Nephron progenitor cell (in vitro differentiated cells): ENCODE results near the gene MEIS2.

Experiments used
- DNase-seq: peaks from one replicate; pipeline ENCODE4 v3.0.0; 2021
- H3K27ac Mint-ChIP-seq: 2 replicates; pipeline ENCODE4 v1.8.0; 2021; ENCODE audit warnings: mild to moderate bottlenecking, moderate library complexity, mixed read lengths
- H3K27me3 Mint-ChIP-seq: 2 replicates; pipeline ENCODE4 v1.8.0; 2021; ENCODE audit warnings: mild to moderate bottlenecking, low read depth, mixed read lengths; ENCODE audit not compliant: poor library complexity
- H3K36me3 Mint-ChIP-seq: 2 replicates; pipeline ENCODE4 v1.8.0; 2021; ENCODE audit warnings: low read depth, mixed read lengths
- H3K4me1 Mint-ChIP-seq: 2 replicates; pipeline ENCODE4 v1.8.0; 2021; ENCODE audit warnings: mixed read lengths
- H3K4me3 Mint-ChIP-seq: 2 replicates; pipeline ENCODE4 v1.8.0; 2021; ENCODE audit warnings: mild to moderate bottlenecking, moderate library complexity, mixed read lengths
- H3K9me3 Mint-ChIP-seq: 2 replicates; pipeline ENCODE4 v1.8.0; 2021; ENCODE audit warnings: mild to moderate bottlenecking, moderate library complexity, mixed read lengths
- TF ChIP-seq, protein P1 (sequence below): fragments of 200-600 bp; sonication (generic); IDR thresholded peaks from 2 replicates; pipeline ENCODE4 v1.5.0; 2021; ENCODE audit warnings: antibody characterized with exemption

MEIS2 gene

DNA sequence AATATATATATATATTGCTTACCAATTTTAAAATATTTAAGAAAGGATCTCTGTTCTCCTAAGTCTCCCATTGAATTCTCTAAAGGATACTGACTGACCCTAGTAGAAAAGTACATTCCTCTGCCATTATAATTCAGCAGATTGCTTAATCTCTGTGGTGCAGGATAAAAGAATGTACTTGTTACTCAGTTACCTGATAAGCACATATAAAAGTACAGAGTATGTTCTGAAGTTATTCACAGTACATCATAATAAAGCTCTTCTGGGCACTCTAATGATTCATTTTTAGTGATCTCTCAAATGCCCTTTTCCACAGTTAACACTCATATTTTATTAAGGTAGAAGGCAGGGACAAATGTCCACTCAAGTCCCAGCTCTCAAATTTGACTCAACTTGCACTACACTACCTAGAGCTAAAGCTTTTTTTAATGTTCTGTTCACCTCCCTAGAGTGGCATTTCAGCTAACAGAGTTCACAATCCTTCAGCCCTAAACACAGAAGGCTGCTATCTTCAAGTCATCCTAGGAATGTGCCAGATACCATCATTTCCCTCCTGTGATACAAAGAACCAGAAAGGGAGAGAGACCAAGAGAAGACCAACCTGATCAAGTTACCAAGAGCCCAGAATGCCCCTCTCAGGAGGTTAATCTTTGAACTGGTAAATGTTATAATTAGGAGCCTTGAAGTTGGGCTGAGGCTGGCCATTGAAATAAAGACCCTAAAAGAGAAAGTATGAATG is 53.3 kb downstream of the MEIS2 start:
- H3K27ac Mint-ChIP-seq = peak overlapping the region; percentile 63
- H3K36me3 Mint-ChIP-seq = peaks cover 74% of the 10 kb centered on the region
- peak overlapping the region; percentile 51 for H3K4me3 Mint-ChIP-seq
- no peak for DNase-seq
- TF ChIP-seq, protein P1, sequence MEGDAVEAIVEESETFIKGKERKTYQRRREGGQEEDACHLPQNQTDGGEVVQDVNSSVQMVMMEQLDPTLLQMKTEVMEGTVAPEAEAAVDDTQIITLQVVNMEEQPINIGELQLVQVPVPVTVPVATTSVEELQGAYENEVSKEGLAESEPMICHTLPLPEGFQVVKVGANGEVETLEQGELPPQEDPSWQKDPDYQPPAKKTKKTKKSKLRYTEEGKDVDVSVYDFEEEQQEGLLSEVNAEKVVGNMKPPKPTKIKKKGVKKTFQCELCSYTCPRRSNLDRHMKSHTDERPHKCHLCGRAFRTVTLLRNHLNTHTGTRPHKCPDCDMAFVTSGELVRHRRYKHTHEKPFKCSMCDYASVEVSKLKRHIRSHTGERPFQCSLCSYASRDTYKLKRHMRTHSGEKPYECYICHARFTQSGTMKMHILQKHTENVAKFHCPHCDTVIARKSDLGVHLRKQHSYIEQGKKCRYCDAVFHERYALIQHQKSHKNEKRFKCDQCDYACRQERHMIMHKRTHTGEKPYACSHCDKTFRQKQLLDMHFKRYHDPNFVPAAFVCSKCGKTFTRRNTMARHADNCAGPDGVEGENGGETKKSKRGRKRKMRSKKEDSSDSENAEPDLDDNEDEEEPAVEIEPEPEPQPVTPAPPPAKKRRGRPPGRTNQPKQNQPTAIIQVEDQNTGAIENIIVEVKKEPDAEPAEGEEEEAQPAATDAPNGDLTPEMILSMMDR = no peak
- H3K4me1 Mint-ChIP-seq = peaks cover 48% of the 10 kb centered on the region
- H3K9me3 Mint-ChIP-seq = peaks cover 13% of the 10 kb centered on the region
- no peaks in the 10 kb centered on the region for H3K27me3 Mint-ChIP-seq

DNA sequence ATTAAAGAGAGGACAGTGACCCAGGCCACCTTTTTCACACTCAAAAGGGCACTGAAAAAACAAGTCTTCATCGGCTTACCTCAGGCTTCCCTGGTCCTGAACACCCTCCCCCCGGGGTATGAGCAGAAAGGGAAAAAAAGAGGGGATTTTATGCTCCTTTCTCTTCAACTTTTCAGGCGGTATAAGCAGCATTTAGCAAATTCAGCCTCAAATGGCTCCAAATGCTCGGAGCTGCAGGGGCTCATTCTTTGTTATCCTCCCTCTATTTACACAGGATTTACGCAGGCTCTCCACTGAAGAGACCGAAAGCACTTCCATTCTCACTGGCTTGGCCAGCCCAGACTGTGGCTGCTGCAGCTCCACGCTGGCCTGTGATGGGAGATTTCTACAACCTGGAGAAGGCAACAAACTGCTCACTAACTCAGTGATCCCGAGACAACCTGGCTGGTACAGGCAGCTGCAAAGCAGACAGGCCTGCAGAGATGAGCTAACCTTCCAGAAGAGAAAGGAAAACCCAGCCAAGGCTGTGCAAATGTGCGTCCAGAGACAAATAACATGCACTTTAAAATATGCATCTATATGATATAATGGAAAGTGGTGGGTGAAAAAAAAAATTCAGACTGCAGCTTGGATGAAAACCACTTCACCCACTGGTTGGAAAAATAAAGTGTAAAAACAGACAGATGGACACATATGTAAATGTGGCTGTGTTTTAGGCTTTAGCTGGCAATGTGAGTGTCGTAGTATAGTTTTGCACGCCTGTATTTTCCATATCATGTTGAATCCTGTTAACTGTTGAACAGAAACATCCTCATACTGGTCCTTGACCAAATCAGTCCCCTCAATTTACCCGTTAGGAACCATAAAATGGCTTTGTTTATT is 54.2 kb downstream of the MEIS2 start:
- peaks cover 72% of the 10 kb centered on the region for H3K36me3 Mint-ChIP-seq
- H3K9me3 Mint-ChIP-seq = peaks cover 8% of the 10 kb centered on the region
- TF ChIP-seq, protein P1 = no peak
- peaks cover 53% of the 10 kb centered on the region for H3K4me1 Mint-ChIP-seq
- H3K4me3 Mint-ChIP-seq = peak overlapping the region; percentile 76
- peak; percentile 14 for DNase-seq
- no peaks in the 10 kb centered on the region for H3K27me3 Mint-ChIP-seq
- peak overlapping the region; percentile 95 for H3K27ac Mint-ChIP-seq

DNA sequence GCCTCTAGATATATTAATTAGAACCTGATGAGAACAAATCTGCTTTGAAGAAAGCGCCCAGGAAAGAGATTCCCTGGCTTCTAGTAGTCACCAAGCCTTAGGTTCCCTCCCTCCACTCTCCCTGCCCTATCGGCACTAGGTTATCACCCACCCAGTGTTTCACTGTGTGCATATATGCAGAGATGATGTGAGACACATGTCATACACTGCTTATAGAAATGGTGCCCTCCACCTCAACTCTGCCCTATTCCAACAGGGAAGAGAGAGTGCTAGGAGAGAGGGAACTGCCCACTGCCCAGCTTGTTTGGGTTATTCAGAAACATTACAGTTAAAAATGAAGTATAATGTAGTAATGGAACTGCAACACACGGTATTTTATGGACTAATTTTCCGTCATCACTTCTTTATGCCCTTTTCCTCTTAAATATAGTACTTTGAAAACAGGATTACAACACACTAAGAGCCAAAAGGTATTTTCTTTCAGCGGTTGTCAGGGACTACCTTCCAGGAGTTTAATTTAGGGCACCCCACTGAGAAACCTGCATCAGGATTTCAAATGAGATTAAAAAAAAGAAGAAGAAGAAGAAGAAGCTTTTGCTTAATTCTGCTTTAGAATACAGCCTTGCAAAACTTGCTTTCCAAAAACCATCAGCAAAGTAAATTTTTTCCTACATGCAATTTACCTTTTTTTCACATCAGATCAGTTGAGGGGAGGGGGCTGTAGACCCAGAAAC is 55.3 kb downstream of the MEIS2 start:
- peaks cover 61% of the 10 kb centered on the region for H3K4me1 Mint-ChIP-seq
- no peaks in the 10 kb centered on the region for H3K27me3 Mint-ChIP-seq
- H3K9me3 Mint-ChIP-seq = no peaks in the 10 kb centered on the region
- TF ChIP-seq, protein P1 = no peak
- peak overlapping the region; percentile 95 for H3K27ac Mint-ChIP-seq
- peak overlapping the region; percentile 76 for H3K4me3 Mint-ChIP-seq
- no peak for DNase-seq
- H3K36me3 Mint-ChIP-seq = peaks cover 70% of the 10 kb centered on the region

DNA sequence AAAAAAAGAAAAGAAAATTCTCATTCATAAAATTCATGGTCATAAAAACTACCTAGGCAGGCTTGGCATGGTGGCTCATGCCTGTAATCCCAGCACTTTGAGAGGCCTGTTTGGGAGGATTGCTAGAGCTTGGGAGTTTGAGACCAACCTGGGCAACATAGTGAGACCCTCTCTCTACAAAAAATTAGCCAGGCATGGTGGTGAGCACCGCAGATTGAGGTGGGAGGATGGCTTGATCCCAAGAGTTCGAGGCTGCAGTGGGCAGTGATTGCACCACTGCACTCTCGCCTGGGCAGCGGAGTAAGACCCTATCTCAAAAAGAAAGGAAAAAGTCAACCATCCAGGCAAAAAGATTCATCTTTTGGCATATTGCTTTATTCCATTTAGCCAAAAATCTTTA is 58.5 kb downstream of the MEIS2 start:
- Mint-ChIP-seq H3K36me3 (peaks cover 70% of the 10 kb centered on the region), H3K4me3 (no peak overlapping the region), H3K27me3 (no peaks in the 10 kb centered on the region), H3K4me1 (peaks cover 72% of the 10 kb centered on the region), H3K27ac (no peak overlapping the region), H3K9me3 (no peaks in the 10 kb centered on the region)
- TF ChIP-seq, protein P1 = no peak
- DNase-seq = no peak

DNA sequence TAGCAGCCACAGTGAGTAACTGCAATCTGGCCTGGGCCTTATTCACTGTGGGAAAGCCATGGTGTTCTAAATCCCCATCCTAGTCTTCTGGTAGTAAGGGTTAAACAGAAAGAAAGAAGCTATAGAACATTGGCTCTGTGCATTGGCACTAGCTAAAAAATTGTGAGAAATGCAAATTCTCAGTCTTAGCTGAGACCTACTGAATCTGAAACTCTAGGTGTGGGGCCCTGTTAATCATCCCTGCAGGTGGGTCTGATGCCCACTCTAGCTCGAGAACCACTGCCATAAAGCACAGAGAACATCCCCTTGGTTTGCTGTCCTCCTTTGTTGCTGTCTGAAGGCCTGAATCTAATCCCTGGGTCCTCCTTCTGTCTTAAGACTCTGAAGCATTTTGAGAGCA is 59.3 kb downstream of the MEIS2 start:
- Mint-ChIP-seq H3K4me1 (peaks cover 72% of the 10 kb centered on the region), H3K9me3 (no peaks in the 10 kb centered on the region), H3K4me3 (no peak overlapping the region)

More for the DNA sequence above, 59.3 kb downstream of the MEIS2 start:
- TF ChIP-seq, protein P1 = no peak
- Mint-ChIP-seq H3K27me3 (no peaks in the 10 kb centered on the region), H3K27ac (peak overlapping the region; percentile 64), H3K36me3 (peaks cover 71% of the 10 kb centered on the region)
- no peak for DNase-seq
